Measurements from ENCODE around the gene ITPK1. TPM values are rescaled to one million over a fixed set of nuclear protein-coding genes. Genes with fewer than 3 reads are reported as not detected.

The ITPK1 gene
- total RNA-seq, 2 donors from 2014 or later = 57.9 to 92.1 TPM

DNA sequence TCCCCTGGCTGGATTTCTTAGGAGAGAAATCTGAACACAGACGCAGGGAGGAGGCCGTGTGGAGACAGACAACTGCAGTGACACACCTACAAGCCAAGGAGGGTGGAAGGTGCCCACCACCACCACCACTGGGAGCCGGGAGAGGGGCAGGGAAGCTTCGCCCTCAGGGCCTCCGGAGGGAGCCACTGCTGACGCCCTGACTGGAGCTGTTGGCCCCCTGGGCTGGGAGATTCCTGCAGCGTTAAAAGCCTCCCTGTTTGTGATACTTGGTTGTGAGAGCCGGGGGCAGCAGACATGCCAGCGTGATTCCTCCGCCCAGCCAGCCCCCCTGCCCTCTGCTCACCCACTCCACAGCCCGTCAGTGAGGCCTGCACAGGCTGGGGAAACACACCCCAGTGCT lies 120.8 kb downstream of the ITPK1 start:
- Mint-ChIP-seq H3K27me3 (no peaks in the 10 kb centered on the region), H3K9me3 (no peaks in the 10 kb centered on the region), H3K4me3 (no peak overlapping the region), H3K27ac (no peak overlapping the region), H3K4me1 (ENCODE audit: low read depth in 2 of 2) (peaks cover 0 to 3% of the 10 kb centered on the region in 2 donors), H3K36me3 (no peaks in the 10 kb centered on the region)
- DNase-seq (ENCODE audit: low spot score) (no peak), ATAC-seq (no peak)

DNA sequence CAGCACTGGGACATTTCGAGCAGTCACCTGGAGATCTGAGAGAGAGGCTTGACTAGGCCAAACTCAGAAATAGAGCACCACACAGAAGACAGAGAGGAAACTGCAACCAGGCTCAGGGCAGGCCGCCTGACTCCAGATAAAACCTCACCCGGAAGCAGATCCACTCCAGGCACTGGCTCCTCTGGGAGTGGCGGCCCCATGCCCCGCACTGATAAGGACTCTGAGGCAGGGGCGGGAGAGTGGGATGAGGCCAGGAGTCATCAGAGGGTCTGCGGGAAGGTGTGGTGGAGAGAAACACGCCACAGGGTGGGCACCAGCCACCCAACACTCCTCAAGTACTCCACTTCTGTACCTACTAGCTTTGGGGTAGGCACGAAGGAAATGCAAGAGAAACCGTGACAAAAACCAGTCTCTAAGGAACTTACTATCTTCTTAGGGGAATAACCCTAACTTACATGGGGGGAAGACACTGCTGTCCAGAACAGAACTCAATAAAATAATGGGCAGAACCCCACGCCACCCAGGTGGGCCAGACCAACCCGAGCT lies 121.5 kb downstream of the ITPK1 start:
- no peak for ATAC-seq
- DNase-seq (ENCODE audit: low spot score) = no peak
- peaks cover 0 to 3% of the 10 kb centered on the region in 2 donors for H3K4me1 Mint-ChIP-seq (ENCODE audit: low read depth in 2 of 2)
- H3K36me3 Mint-ChIP-seq = no peaks in the 10 kb centered on the region
- no peak overlapping the region for H3K4me3 Mint-ChIP-seq
- H3K27me3 Mint-ChIP-seq = no peaks in the 10 kb centered on the region
- no peaks in the 10 kb centered on the region for H3K9me3 Mint-ChIP-seq
- peak overlapping the region in 1 of 2 donors; percentile 43 for H3K27ac Mint-ChIP-seq

GRCh38 chr14:92993302-92993701 lies 122.4 kb downstream of the ITPK1 start:
- no peaks in the 10 kb centered on the region for H3K9me3 Mint-ChIP-seq
- peak overlapping the region in 1 of 2 donors; percentile 25 for H3K27ac Mint-ChIP-seq
- no peaks in the 10 kb centered on the region for H3K27me3 Mint-ChIP-seq
- DNase-seq (ENCODE audit: low spot score) (no peak), ATAC-seq (no peak)
- peaks cover 0 to 3% of the 10 kb centered on the region in 2 donors for H3K4me1 Mint-ChIP-seq (ENCODE audit: low read depth in 2 of 2)
- H3K4me3 Mint-ChIP-seq = no peak overlapping the region
- H3K36me3 Mint-ChIP-seq = no peaks in the 10 kb centered on the region

- H3K4me3 Mint-ChIP-seq = no peak overlapping the region
- ATAC-seq = no peak
These were observed 124.2 kb downstream of the ITPK1 start for GRCh38 chr14:92991536-92991935.

DNA sequence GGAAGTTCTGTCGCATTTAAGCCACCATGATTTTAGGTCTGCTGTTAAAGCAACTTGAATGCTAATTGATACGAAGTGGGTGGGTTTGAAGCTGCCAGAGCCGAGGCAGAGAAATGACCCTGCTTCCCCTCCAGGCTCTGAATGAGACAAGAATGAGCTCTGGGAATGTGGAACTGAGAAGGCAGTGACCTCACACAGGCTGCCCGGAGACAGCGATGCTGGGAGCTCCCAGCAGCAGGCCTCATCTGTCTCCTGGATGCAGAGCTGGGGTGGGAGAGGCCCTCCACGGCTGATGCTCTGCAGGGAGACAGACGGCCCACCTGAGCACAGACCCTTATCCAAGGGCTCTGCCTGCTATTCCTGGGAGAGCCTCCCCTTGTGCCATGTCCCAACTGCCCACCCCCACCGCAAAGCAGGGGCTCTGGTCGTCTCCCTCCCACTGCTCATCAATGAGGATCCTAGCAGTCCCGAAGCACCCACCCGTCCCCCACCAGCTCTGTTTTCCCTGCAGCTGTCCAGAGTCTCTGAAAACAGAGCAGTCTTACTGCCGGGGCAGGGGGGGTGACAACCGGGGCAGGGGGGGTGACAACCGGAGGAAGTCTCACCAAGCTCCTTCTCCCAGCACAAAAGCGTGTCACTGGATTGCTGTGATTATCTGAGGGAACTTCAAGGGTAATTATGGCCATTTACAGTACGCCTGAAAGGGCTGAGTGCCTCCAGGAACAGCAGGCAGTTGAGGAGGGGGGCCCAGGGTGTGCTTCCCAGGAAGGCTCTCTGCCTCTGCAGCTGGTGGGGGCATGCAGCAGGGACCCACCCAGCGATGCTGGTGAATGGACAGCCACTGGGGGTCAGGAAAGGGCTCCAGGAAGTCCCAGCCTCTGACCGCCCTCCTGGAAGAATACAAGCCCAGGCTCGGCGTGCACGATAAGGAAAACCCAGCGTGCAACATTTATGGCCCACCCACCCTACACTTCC lies 125.0 kb downstream of the ITPK1 start:
- no peak for ATAC-seq
- Mint-ChIP-seq H3K4me3 (no peak overlapping the region), H3K27me3 (no peaks in the 10 kb centered on the region), H3K36me3 (no peaks in the 10 kb centered on the region), H3K27ac (no peak overlapping the region), H3K4me1 (ENCODE audit: low read depth in 2 of 2) (peaks cover 0 to 8% of the 10 kb centered on the region in 2 donors), H3K9me3 (no peaks in the 10 kb centered on the region)
- DNase-seq (ENCODE audit: low spot score) = no peak

More at GRCh38 chr14:92991536-92991935, 124.2 kb downstream of the ITPK1 start:
- Mint-ChIP-seq H3K27me3 (no peaks in the 10 kb centered on the region), H3K9me3 (no peaks in the 10 kb centered on the region), H3K36me3 (no peaks in the 10 kb centered on the region), H3K27ac (no peak overlapping the region), H3K4me1 (ENCODE audit: low read depth in 2 of 2) (peaks cover 0 to 3% of the 10 kb centered on the region in 2 donors)
- DNase-seq (ENCODE audit: low spot score) = no peak

DNA sequence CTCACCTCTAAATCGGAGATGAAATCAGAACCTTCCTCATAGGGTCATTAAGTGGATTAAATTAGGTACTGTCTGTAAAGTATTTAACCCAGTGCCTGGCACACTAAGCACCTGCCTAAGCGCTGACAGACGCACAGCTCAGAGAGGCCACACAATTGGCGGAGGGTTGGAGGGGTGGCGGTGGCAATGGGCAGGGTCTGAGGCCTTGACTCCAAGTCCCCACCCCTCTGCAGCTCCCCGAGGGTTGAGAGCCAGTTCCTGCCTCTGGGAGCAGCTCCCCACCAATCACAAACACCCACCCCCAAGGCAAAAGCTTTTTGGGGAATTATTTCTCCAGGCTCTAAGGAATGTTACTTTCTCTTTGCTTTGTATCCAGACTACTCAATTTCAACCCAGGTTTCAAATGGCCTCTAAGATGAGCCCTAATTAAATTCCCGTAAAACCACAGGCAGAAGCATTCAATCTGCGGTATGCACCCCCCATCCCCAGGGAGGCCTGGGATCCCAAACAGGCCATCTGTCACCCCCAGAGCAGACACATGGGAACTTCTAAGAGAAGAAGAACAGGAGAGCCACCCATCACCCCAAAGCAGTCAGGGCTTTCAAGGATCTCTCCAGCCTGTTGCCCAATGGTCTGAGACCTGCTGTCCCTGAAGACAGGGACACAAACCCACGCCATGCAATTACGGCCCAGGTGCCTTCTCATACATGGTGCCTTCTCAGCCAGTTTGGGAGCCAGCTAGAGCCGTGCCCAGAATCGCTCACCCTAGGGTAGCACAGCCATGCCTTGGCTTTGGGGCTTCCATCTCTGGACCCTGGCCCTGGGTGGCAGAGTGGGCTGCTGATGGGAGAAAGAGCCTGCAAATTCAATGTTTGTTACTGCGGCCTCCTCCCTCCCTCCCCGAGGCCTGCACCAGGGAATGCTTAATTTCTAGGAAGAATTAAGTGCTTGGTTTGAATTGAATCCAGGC lies 126.7 kb downstream of the ITPK1 start:
- DNase-seq (ENCODE audit: low spot score) (no peak), ATAC-seq (no peak)
- Mint-ChIP-seq H3K4me3 (no peak overlapping the region), H3K27ac (no peak overlapping the region), H3K4me1 (ENCODE audit: low read depth in 2 of 2) (peaks cover 7 to 8% of the 10 kb centered on the region in 2 donors), H3K36me3 (no peaks in the 10 kb centered on the region), H3K9me3 (no peaks in the 10 kb centered on the region), H3K27me3 (no peaks in the 10 kb centered on the region)

DNA sequence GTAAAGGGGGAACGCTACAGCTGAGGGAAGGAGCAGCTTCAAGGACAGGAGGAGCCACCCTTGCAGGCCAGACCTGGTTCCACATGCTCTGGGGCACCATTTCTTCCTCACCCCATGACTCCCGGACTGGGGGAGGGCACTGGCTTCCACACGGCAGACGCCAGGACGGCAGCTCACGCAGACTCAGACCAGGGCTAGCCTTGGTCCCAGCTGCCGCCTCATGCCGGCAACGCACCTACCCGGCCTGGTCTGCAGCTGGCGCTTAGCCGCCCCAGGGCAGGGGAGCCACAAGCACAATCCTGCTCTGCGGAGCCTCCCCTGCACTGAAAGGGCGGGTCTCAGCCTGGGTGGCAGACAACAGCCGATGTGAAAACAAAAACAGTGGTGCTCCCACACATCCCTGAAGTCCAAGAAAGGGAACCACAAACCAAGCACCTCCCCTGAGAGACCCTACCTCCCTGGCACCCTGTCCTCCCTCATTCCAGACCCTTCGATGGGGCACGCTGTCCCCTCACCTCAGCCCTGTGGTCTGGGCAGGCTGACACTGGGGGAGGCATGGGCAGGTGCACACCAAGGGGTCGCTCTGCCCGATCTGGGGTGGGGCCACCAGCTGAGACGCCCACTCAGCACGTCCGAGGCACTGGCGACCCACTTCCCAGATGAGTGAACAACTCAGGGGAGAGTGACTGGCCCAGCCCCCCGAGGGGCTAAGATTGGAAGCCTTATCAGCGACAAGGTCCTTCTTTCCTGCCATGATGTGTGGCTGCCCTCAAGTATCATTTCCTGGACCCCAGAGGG lies 127.8 kb downstream of the ITPK1 start:
- DNase-seq (ENCODE audit: low spot score) = no peak
- Mint-ChIP-seq H3K4me1 (ENCODE audit: low read depth in 2 of 2) (peaks cover 7 to 8% of the 10 kb centered on the region in 2 donors), H3K36me3 (no peaks in the 10 kb centered on the region), H3K4me3 (no peak overlapping the region), H3K9me3 (no peaks in the 10 kb centered on the region), H3K27me3 (no peaks in the 10 kb centered on the region), H3K27ac (no peak overlapping the region)
- ATAC-seq = no peak

GRCh38 chr14:92987148-92987570 lies 128.6 kb downstream of the ITPK1 start:
- Mint-ChIP-seq H3K4me1 (ENCODE audit: low read depth in 2 of 2) (peaks cover 7 to 11% of the 10 kb centered on the region in 2 donors), H3K36me3 (no peaks in the 10 kb centered on the region), H3K4me3 (no peak overlapping the region), H3K9me3 (no peaks in the 10 kb centered on the region), H3K27me3 (no peaks in the 10 kb centered on the region), H3K27ac (no peak overlapping the region)
- ATAC-seq (no peak), DNase-seq (ENCODE audit: low spot score) (no peak)

- no peaks in the 10 kb centered on the region for H3K36me3 Mint-ChIP-seq
- no peak overlapping the region for H3K4me3 Mint-ChIP-seq
- ATAC-seq (no peak), DNase-seq (ENCODE audit: low spot score) (no peak)
- no peak overlapping the region for H3K27ac Mint-ChIP-seq
- peaks cover 10 to 14% of the 10 kb centered on the region in 2 donors for H3K4me1 Mint-ChIP-seq (ENCODE audit: low read depth in 2 of 2)
- H3K27me3 Mint-ChIP-seq = no peaks in the 10 kb centered on the region
- H3K9me3 Mint-ChIP-seq = no peaks in the 10 kb centered on the region
These were observed 129.2 kb downstream of the ITPK1 start for GRCh38 chr14:92986254-92987147.

- H3K36me3 Mint-ChIP-seq = no peaks in the 10 kb centered on the region
- no peak overlapping the region for H3K27ac Mint-ChIP-seq
- H3K9me3 Mint-ChIP-seq = no peaks in the 10 kb centered on the region
- H3K4me1 Mint-ChIP-seq (ENCODE audit: low read depth in 2 of 2) = peaks cover 13 to 19% of the 10 kb centered on the region in 2 donors
- no peak for ATAC-seq
- H3K4me3 Mint-ChIP-seq = no peak overlapping the region
- DNase-seq (ENCODE audit: low spot score) = no peak
- no peaks in the 10 kb centered on the region for H3K27me3 Mint-ChIP-seq
These were observed 130.2 kb downstream of the ITPK1 start for GRCh38 chr14:92985521-92985920.

GRCh38 chr14:92984896-92985295 lies 130.8 kb downstream of the ITPK1 start:
- no peaks in the 10 kb centered on the region for H3K36me3 Mint-ChIP-seq
- H3K27ac Mint-ChIP-seq = no peak overlapping the region
- no peak for ATAC-seq
- H3K27me3 Mint-ChIP-seq = no peaks in the 10 kb centered on the region
- no peak overlapping the region for H3K4me3 Mint-ChIP-seq
- H3K9me3 Mint-ChIP-seq = no peaks in the 10 kb centered on the region
- no peak for DNase-seq (ENCODE audit: low spot score)
- H3K4me1 Mint-ChIP-seq (ENCODE audit: low read depth in 2 of 2) = peaks cover 13 to 19% of the 10 kb centered on the region in 2 donors

DNA sequence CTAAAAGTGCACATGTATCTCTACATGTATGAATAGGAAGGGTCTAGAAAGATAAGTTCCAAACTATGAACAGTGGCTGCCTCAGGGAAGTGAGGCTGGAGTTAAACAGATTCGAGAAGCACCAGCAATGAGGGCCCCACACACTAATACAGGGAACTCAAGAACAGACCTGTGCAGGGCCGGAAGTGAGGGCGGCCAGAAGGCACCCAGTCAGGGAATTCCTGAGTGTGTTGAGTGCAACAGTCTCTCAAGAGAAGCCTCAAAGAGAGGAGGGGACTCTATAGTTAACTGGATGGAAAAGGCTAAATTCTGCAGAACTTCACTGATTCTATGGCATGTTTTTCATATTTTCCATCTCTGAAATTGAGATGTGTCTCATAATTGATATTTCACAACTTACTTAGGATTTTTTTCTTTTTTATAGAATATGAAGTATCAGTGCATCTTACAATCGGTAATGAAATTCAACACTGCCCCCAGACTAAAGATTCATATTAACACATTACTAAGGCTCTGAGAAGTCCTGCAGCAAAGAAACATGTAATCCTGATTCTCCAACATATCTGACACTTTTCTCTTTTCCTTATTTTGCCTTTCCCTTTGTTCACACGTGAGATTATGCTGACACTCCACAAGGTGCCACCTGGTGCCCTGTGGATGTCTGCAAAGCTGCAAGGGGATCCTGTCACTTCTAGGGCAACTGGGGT lies 131.5 kb downstream of the ITPK1 start:
- DNase-seq (ENCODE audit: low spot score) (no peak), ATAC-seq (no peak)
- Mint-ChIP-seq H3K27me3 (no peaks in the 10 kb centered on the region), H3K9me3 (peaks cover 4% of the 10 kb centered on the region), H3K4me3 (no peak overlapping the region), H3K36me3 (peaks cover 6% of the 10 kb centered on the region), H3K27ac (no peak overlapping the region), H3K4me1 (ENCODE audit: low read depth in 2 of 2) (peaks cover 13 to 22% of the 10 kb centered on the region in 2 donors)

All from natural killer cell treated with Interleukin-12 subunit alpha and Interleukin-12 subunit beta and Interleukin-15 and Interleukin-18, amount 100 ng/mL, for 72 hours (primary cell).